Limb (tissue), 2 donors: Measurements from ENCODE around the gene CHRNA7.
"Not testable (repeated sequence)": the region's sequence is repeated elsewhere in the genome, so short reads cannot be mapped to it uniquely, and the experiment has no call there.

Source experiments
- DNase-seq, 2 donors: peaks; one replicate each; pipeline ENCODE4 v3.0.0-alpha.2; 2016; ENCODE audit errors: extremely low spot score in 2 of 2

Gene CHRNA7

GRCh38 chr15:32119694-32120330, 89.5 kb downstream of the CHRNA7 start:
- no peak for DNase-seq

GRCh38 chr15:32120577-32121383, 90.5 kb downstream of the CHRNA7 start:
- DNase-seq = no peak

- no peak for DNase-seq
Measured at GRCh38 chr15:32121384-32121695, 91.0 kb downstream of the CHRNA7 start.

- no peak for DNase-seq
Measured at GRCh38 chr15:32122013-32122412, 91.7 kb downstream of the CHRNA7 start.

GRCh38 chr15:32123473-32123872, 93.2 kb downstream of the CHRNA7 start:
- DNase-seq = no peak

GRCh38 chr15:32124726-32125125, 94.4 kb downstream of the CHRNA7 start:
- DNase-seq = no peak

GRCh38 chr15:32125595-32125994, 95.3 kb downstream of the CHRNA7 start:
- no peak for DNase-seq

GRCh38 chr15:32129815-32130214, 99.5 kb downstream of the CHRNA7 start:
- DNase-seq = no peak

- no peak for DNase-seq
Measured at GRCh38 chr15:32130823-32131222, 100.5 kb downstream of the CHRNA7 start.

GRCh38 chr15:32131803-32132202, 101.5 kb downstream of the CHRNA7 start:
- no peak for DNase-seq

GRCh38 chr15:32132859-32133258, 102.5 kb downstream of the CHRNA7 start:
- DNase-seq = no peak

- DNase-seq = no peak
Measured at GRCh38 chr15:32134842-32135241, 104.5 kb downstream of the CHRNA7 start.

- DNase-seq = no peak
Measured at GRCh38 chr15:32135335-32135734, 105.0 kb downstream of the CHRNA7 start.

- DNase-seq = not testable (repeated sequence)
Measured at GRCh38 chr15:32145512-32145911, 115.2 kb downstream of the CHRNA7 start.

GRCh38 chr15:32148833-32149555, 118.7 kb downstream of the CHRNA7 start:
- no peak for DNase-seq

GRCh38 chr15:32152574-32152973, 122.3 kb downstream of the CHRNA7 start:
- DNase-seq = no peak

GRCh38 chr15:32153868-32154623, 123.7 kb downstream of the CHRNA7 start:
- DNase-seq = not testable (repeated sequence)

- DNase-seq = not testable (repeated sequence)
Measured at GRCh38 chr15:32162143-32162542, 131.8 kb downstream of the CHRNA7 start.

GRCh38 chr15:32164065-32164464, 133.8 kb downstream of the CHRNA7 start:
- DNase-seq = not testable (repeated sequence)

GRCh38 chr15:32164747-32165146, 134.4 kb downstream of the CHRNA7 start:
- DNase-seq = not testable (repeated sequence)

- DNase-seq = not testable (repeated sequence)
Measured at GRCh38 chr15:32165775-32166174, 135.5 kb downstream of the CHRNA7 start.

- DNase-seq = not testable (repeated sequence)
Measured at GRCh38 chr15:32166270-32166669, 136.0 kb downstream of the CHRNA7 start.
